ENCODE results near the gene MACROD2.

MACROD2 gene

DNA sequence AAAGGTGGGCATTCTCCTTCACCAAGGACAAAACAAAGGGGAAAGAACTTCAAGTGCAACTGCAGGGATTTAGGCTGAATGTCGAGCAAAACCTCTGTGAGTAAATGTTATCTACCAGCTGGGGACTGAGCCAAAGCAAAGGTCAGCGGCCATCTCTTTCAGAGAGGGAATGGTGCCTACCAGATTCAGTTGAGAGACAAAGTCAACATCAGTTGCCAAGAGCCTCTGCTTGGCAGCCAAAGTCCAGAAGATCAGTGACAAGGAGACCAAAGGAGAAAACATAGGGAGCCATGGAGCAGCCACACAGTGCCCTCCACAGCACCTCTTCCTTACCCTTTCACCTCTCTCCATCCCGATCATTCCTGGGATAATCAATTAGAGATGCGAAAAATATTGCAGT lies 2105.5 kb downstream of the MACROD2 start:
- DNase-seq (ENCODE audit: low read depth in 4 of 4, low spot score in 1 of 4) = no peak
